BLaER1 treated with 17β-estradiol and CSF1 and Interleukin-3, amounts not matched to agents 10 nM and 100 nM (cell line): ENCODE results near the gene SHISA4.

Source experiments
- H3K27ac ChIP-seq, 11 experiments: shearing (Covaris generic); formaldehyde crosslinking; 2 replicates each; pipeline ENCODE4 v1.8.1; 2022
- H3K27me3 ChIP-seq, 11 experiments: shearing (Covaris generic); formaldehyde crosslinking; 2 replicates each; pipeline ENCODE4 v1.8.1; 2022
- H3K36me3 ChIP-seq, 11 experiments: shearing (Covaris generic); formaldehyde crosslinking; 2 replicates each; pipeline ENCODE4 v1.8.1; 2022
- H3K4me1 ChIP-seq, 10 experiments: shearing (Covaris generic); formaldehyde crosslinking; 2 replicates each; pipeline ENCODE4 v1.8.1; 2022
- H3K4me2 ChIP-seq, 11 experiments: shearing (Covaris generic); formaldehyde crosslinking; 2 replicates each; pipeline ENCODE4 v1.8.1; 2022
- H3K4me3 ChIP-seq, 10 experiments: shearing (Covaris generic); formaldehyde crosslinking; 2 replicates each; pipeline ENCODE4 v1.8.1; 2022
- H3K9ac ChIP-seq, 11 experiments: shearing (Covaris generic); formaldehyde crosslinking; 2 replicates each; pipeline ENCODE4 v1.8.1; 2022
- H3K9me3 ChIP-seq, 11 experiments: shearing (Covaris generic); formaldehyde crosslinking; replicated peaks in 1 of 11; 2 replicates each; pipeline ENCODE4 v1.8.1; 2022
- H4K20me1 ChIP-seq, 11 experiments: shearing (Covaris generic); formaldehyde crosslinking; 2 replicates each; pipeline ENCODE4 v1.8.1; 2022
- Cebpa-rat ChIP-seq, 11 experiments: shearing (Covaris generic); IDR thresholded peaks; 2 replicates each; pipeline ENCODE4 v1.8.1; 2022

The SHISA4 gene

DNA sequence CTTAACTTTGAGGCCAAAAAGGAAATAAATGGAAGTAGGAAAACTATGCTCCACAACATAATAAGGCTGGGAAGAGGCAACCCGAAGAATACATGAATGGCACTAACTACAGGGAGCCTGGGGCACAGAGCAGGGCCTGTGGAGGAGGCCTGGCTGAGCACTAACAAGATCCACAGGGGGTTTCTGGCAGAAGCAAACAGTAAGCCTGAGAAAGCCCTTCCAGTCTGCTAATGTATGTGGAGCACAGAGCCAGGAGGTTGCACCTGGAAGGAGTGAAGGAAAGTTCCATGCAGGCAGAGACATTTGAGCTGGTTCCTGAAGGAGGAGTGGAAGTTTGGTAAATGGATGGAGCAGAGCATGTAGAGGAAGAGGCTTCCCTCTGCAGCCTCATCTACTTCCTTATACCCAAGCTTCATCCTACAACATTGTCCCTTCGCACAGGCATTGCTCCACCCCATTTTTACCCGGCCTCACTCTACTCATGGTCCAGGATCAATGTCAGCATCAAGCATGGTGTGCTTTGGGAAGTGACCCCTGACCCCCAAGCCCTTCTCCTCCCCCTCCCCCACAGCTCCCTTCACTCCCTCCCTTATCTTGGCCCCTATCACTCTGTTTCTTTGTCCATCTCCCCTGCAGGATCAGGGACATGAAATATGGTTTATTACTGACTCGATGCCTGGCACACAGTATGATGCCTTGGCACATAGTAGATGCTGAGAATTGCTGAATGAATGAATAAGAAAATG lies 23.3 kb downstream of the SHISA4 start:
- H3K27ac ChIP-seq: no peak overlapping the region
- no peak overlapping the region for H3K9ac ChIP-seq
- no peaks in the 10 kb centered on the region for H4K20me1 ChIP-seq
- no peaks in the 10 kb centered on the region for H3K36me3 ChIP-seq
- H3K4me3 ChIP-seq: no peak overlapping the region
- no peak overlapping the region for H3K4me2 ChIP-seq
- H3K4me1 ChIP-seq: peaks cover 0 to 3% (median 0%) of the 10 kb centered on the region in 10 experiments; a peak in 1 of 20 replicates
- TF ChIP-seq Cebpa-rat (IDR thresholded peaks at IDR 0.05): no peak
- H3K9me3 ChIP-seq: no peaks in the 10 kb centered on the region
- H3K27me3 ChIP-seq: no peaks in the 10 kb centered on the region

DNA sequence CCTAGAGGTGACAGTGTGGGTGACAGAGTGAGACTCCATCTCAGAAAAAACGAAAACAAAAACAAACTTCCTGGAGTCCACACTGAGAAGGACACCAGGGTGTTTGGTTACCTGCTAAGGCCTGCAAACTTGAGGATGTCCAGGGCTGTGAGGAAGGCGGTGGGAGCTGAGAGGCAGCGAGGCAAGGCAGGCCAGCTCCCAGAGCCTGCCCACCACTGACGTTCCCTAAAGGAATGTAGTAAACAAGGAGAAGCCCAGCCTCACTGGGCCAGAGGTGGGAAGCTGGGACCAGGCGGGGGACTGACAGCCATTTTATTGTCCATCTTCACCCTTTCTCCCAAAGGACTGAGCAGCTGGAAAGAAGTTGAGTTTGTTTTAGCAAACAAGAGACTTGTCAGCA lies 24.1 kb downstream of the SHISA4 start:
- TF ChIP-seq Cebpa-rat (IDR thresholded peaks at IDR 0.05): no peak
- H3K4me2 ChIP-seq: no peak overlapping the region

GRCh38 chr1:201914456-201915235 lies 25.9 kb downstream of the SHISA4 start:
- no peak overlapping the region for H3K9ac ChIP-seq
- no peak overlapping the region for H3K27ac ChIP-seq
- no peak overlapping the region for H3K4me2 ChIP-seq
- H3K27me3 ChIP-seq: no peaks in the 10 kb centered on the region
- no peaks in the 10 kb centered on the region for H3K36me3 ChIP-seq
- H3K4me3 ChIP-seq: no peak overlapping the region
- peaks cover 0 to 11% (median 2%) of the 10 kb centered on the region in 10 experiments; a peak in 4 of 20 replicates for H3K4me1 ChIP-seq
- no peaks in the 10 kb centered on the region for H4K20me1 ChIP-seq
- no peaks in the 10 kb centered on the region for H3K9me3 ChIP-seq
- no peak for TF ChIP-seq Cebpa-rat (IDR thresholded peaks at IDR 0.05)

More for the DNA sequence above, 24.1 kb downstream of the SHISA4 start:
- H3K4me1 ChIP-seq: peaks cover 0 to 3% (median 0%) of the 10 kb centered on the region in 10 experiments; a peak in 1 of 20 replicates
- H3K27ac ChIP-seq: no peak overlapping the region
- H3K4me3 ChIP-seq: no peak overlapping the region
- H4K20me1 ChIP-seq: no peaks in the 10 kb centered on the region
- H3K27me3 ChIP-seq: no peaks in the 10 kb centered on the region
- no peaks in the 10 kb centered on the region for H3K9me3 ChIP-seq
- no peak overlapping the region for H3K9ac ChIP-seq
- H3K36me3 ChIP-seq: no peaks in the 10 kb centered on the region

DNA sequence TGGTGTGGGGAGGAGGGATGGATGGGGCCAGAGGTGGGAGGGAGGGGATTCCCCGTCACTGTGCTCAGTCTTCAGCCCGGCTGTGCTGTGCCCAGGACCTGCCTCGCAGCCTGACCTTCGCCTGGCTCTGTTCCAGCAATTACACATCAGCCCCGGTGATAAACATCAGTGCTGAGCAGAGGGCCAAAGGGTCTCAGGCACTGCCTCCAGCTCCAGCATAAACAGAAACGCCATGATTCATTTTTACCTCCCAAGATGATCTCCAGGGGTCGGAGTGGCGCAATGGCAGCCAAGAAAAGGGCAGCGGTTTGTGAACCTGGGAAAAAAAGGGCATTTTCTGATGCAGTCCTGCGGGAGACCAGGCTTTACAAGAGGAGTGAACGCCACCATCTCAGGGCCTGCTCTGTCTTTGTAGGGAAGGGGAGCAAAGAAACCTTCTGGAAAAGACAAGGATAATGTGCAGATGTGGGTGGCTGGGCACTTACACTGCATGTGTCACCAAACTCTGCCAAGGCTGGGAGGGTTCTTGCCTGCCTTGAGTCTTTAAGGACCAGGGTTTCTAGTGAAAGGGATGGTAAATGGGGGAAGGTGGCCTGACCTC lies 28.1 kb downstream of the SHISA4 start:
- Histone ChIP-seq H3K9me3 (peaks cover 0 to 6% (median 0%) of the 10 kb centered on the region in 11 experiments; a peak in 7 of 22 replicates), H3K4me3 (no peak overlapping the region), H3K9ac (no peak overlapping the region), H3K27ac (no peak overlapping the region), H3K27me3 (no peaks in the 10 kb centered on the region), H4K20me1 (no peaks in the 10 kb centered on the region), H3K4me2 (no peak overlapping the region), H3K36me3 (no peaks in the 10 kb centered on the region), H3K4me1 (peaks cover 0 to 11% (median 2%) of the 10 kb centered on the region in 10 experiments; a peak in 4 of 20 replicates)
- no peak for TF ChIP-seq Cebpa-rat (IDR thresholded peaks at IDR 0.05)

DNA sequence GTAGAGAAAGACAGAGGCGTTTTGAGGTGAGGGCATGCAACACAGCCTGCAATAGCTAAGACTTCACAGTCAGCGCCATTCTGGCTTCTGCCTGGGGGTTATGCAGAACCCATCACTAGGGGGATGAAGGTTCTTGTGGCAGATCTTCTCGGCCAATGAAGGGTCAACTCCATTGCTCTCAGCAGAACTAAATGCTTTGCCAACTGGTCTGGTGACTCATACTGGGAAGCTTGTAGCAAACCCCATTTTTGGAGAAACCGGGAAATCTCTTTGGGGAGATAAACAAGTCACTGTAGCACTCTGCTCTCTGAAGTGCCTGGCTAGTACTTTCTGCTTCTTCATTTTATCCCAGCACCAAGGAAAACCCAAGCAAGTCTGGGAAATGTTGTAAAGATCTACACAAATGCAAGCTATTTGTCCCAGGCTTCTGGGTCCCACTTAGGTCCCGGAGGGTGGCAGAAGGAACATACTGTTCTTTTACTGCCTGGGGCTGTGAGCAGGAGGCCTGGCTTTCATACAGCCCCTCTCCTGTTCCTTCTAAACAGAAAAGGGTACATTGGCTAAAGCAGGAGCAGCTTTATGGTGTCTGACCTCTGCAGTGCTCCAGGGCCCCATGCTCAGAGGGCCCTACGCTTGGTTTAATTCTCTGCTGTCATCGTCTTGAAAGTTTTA lies 28.8 kb downstream of the SHISA4 start:
- no peaks in the 10 kb centered on the region for H4K20me1 ChIP-seq
- no peaks in the 10 kb centered on the region for H3K36me3 ChIP-seq
- H3K4me1 ChIP-seq: peaks cover 0 to 11% (median 2%) of the 10 kb centered on the region in 10 experiments; a peak in 4 of 20 replicates
- H3K9me3 ChIP-seq: peaks cover 0 to 14% (median 6%) of the 10 kb centered on the region in 11 experiments; a peak in 9 of 22 replicates
- no peak overlapping the region for H3K4me3 ChIP-seq
- H3K27ac ChIP-seq: no peak overlapping the region
- H3K4me2 ChIP-seq: 0 out of 22 replicates have a peak overlapping the region, but pooled peaks of 1 of the 11 experiments have one; percentile 19
- no peak overlapping the region for H3K9ac ChIP-seq
- H3K27me3 ChIP-seq: no peaks in the 10 kb centered on the region
- no peak for TF ChIP-seq Cebpa-rat (IDR thresholded peaks at IDR 0.05)

DNA sequence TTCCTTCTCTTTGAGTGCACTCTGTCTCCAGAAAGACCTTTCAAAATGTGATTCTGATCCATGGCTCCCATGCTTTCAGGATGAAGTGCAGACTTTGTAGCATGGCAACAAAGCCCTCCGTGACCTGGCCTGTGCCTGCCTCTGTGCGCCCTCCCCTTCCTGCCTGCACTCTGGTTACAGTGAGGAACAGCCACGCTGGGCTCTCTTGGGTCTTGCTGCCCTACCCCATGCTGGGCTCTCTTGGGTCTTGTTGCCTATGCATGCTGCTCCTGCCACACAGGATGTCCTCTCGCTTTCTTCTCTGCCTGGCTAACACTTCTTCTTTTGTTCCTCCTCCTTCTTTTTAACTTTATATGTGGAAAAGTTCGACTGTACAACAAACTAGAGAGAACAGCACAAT lies 29.6 kb downstream of the SHISA4 start:
- no peak overlapping the region for H3K9ac ChIP-seq

GRCh38 chr1:201921952-201922558 lies 33.4 kb downstream of the SHISA4 start:
- Histone ChIP-seq H3K4me1 (peaks cover 0 to 8% (median 2%) of the 10 kb centered on the region in 10 experiments; a peak in 4 of 20 replicates), H3K27me3 (no peaks in the 10 kb centered on the region), H3K4me3 (no peak overlapping the region), H3K27ac (no peak overlapping the region), H3K9ac (no peak overlapping the region), H3K36me3 (no peaks in the 10 kb centered on the region), H3K9me3 (peaks cover 0 to 24% (median 6%) of the 10 kb centered on the region in 11 experiments; a peak in 11 of 22 replicates), H4K20me1 (no peaks in the 10 kb centered on the region), H3K4me2 (no peak overlapping the region)
- no peak for TF ChIP-seq Cebpa-rat (IDR thresholded peaks at IDR 0.05)

More for the DNA sequence above, 29.6 kb downstream of the SHISA4 start:
- H3K36me3 ChIP-seq: no peaks in the 10 kb centered on the region
- no peak overlapping the region for H3K4me3 ChIP-seq
- H3K27me3 ChIP-seq: no peaks in the 10 kb centered on the region
- H3K9me3 ChIP-seq: peaks cover 0 to 20% (median 6%) of the 10 kb centered on the region in 11 experiments; a peak in 11 of 22 replicates
- H4K20me1 ChIP-seq: no peaks in the 10 kb centered on the region
- H3K4me2 ChIP-seq: peak overlapping the region in 5 of 11 experiments; percentile 8 to 36 (median 19); a peak in 3 of 22 replicates
- H3K4me1 ChIP-seq: peaks cover 0 to 11% (median 2%) of the 10 kb centered on the region in 10 experiments; a peak in 4 of 20 replicates
- no peak overlapping the region for H3K27ac ChIP-seq
- no peak for TF ChIP-seq Cebpa-rat (IDR thresholded peaks at IDR 0.05)

- no peak for TF ChIP-seq Cebpa-rat (IDR thresholded peaks at IDR 0.05)
- Histone ChIP-seq H3K27ac (no peak overlapping the region), H3K4me1 (no peaks in the 10 kb centered on the region), H4K20me1 (no peaks in the 10 kb centered on the region), H3K27me3 (no peaks in the 10 kb centered on the region), H3K36me3 (no peaks in the 10 kb centered on the region), H3K4me3 (no peak overlapping the region), H3K9me3 (peaks cover 0 to 24% (median 6%) of the 10 kb centered on the region in 11 experiments; a peak in 11 of 22 replicates), H3K9ac (no peak overlapping the region), H3K4me2 (no peak overlapping the region)
These were observed 36.5 kb downstream of the SHISA4 start for GRCh38 chr1:201925301-201925567.
